Glomerular visceral epithelial cell (primary cell): Measurements from ENCODE around the gene AMMECR1.
A peak's percentile ranks its signal among the peaks of the same experiment; 100 is the strongest.
"Not testable (repeated sequence)": the region's sequence is repeated elsewhere in the genome, so short reads cannot be mapped to it uniquely, and the experiment has no call there.

Source experiments
- DNase-seq: peaks from one replicate; pipeline ENCODE4 v3.0.0-alpha.2; 2016; ENCODE audit errors: extremely low spot score

AMMECR1 gene

DNA sequence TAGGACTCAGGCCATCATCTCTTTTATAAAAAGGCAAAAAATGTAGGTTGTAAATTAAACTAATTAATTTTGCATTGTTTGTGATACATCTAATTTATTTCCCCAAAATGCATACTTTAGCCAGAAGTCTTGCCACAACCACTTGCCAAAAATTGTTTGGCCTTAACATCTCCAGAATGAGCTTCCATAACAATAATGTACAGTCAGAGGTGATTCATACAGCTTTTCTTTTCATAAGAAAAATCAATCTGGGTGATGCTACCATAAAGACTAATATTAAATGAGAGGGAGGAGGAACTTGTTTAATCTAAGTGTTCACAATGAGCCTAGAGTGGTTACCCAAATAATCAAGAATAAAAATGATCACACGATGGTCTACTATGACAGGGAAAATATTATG lies 59.3 kb downstream of the AMMECR1 start:
- DNase-seq, result no peak

DNA sequence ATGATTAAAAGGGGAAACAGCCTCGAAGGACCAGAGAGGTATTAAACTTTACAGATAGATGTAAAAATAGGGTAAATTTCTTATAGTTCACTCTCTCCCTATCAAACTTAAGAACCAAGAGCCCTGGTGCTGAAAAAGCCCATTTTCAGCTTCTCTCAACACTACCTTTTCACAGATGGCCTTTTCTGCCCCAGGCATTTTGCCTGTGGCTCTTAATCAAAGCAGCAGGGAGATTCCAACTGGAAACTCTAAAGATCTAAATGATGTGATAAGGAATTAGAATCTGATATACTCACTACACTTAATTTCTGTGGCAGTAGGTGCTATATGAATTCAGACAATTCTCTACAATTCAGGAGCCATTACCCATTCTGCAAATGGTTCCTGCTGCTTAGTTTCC lies 60.0 kb downstream of the AMMECR1 start:
- DNase-seq, result no peak

GRCh38 chrX:110252711-110253110 lies 65.2 kb downstream of the AMMECR1 start:
- DNase-seq, result no peak

DNA sequence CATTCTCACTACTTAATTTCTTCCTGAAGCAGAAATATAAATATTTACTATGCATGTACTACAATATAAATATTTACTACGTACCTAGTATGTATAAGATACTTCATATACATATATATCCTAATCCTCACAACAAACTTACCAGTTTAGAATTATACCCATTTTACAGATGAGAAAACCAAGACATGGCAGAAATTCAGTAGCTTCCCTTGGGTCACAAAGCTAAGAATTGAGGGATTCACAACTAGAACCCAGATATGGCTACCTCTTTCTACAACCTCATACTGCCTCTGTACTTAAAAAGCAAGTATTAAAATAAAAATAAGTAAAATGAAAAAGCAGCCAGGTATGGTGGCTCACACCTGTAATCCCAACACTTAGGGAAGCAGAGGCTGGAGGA lies 65.9 kb downstream of the AMMECR1 start:
- no peak for DNase-seq

GRCh38 chrX:110251526-110251925 lies 66.4 kb downstream of the AMMECR1 start:
- no peak for DNase-seq

GRCh38 chrX:110250847-110251246 lies 67.0 kb downstream of the AMMECR1 start:
- no peak for DNase-seq

DNA sequence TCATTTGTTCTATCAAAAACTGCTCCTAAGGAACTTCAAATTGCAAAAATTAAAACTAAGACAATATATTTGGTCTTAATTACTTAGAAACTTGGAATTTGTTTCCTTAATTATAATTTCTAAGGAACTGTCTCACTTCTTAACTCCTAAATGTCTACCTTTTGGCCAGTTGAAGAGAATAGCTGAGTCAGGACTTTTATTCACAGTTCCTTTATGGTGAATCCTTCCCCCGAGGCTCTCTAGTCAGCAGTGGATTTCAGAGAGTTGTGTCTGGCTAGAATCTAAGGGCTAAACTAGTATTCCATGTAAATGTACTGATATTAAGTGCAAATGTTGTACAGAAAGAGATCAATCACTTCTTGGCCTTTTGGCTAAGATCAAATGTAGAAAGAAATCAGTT lies 69.3 kb downstream of the AMMECR1 start:
- DNase-seq, result no peak

- DNase-seq, result no peak
Observed at GRCh38 chrX:110245011-110245410, 72.9 kb downstream of the AMMECR1 start.

DNA sequence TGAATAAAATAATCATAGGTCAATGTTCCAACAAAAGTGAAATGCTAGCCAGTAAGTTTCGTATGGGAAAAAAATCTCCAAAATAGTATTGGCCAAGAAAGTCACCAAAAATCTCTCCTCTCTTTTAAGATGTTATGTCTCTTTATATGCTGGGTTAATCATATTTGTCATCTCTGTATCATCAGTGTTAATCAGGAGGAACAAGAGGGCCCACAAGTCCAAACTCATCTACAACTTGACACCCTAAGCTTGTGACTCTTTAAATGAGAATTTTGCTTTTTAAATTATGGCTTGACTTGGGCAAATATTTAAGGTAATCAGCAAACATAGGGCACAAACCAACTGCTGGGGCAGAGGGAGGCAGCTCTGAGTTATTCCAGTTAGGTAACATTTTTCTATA lies 75.5 kb downstream of the AMMECR1 start:
- no peak for DNase-seq

DNA sequence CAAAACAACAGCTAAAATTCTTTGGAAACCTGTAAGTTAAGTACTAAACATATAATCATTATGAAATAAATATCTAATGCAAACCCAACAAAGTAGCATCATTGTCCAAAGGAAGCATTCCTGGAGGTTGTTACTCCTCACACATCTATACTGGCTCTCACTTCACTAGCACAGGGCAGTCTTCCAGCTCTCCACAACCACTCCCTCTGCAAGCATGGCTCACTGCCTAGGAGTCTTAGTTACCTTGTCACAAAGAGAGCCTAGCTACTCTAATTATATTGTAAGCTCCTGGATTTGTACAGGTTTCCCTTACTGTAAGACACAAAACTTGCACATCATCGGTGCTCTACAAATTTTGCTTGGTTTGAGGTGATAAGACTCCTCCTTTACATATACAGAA lies 76.1 kb downstream of the AMMECR1 start:
- peak; percentile 4 for DNase-seq

DNA sequence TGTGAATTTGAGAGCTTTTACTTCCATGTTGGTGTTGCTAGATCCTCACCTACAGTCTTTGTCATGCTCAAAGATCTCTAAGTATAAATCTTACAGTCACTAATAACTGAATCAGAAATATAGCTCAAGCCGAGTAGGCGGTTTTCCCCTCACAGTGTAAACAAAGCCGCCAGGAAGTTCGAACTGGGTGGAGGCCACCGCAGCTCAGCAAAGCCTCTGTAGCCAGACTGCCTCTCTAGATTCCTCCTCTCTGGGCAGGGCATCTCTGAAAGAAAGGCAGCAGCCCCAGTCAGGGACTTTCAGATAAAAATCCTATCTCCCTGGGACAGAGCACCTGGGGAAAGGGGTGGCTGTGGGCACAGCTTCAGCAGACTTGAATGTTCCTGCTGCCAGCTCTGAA lies 79.6 kb downstream of the AMMECR1 start:
- DNase-seq, result not testable (repeated sequence)

DNA sequence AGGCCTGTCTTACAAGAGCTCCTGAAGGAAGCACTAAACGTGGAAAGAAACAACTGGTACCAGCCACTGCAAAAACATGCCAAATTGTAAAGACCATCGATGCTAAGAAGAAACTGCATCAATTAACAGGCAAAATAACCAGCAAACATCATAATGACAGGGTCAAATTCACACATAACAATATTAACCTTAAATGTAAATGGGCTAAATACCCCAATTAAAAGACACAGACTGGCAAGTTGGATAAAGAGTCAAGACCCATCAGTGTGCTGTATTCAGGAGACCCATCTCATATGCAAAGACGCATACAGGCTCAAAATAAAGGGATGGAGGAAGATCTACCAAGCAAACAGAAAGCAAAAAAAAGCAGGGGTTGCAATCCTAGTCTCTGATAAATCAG lies 86.4 kb downstream of the AMMECR1 start:
- not testable (repeated sequence) for DNase-seq

- DNase-seq, result not testable (repeated sequence)
Observed at GRCh38 chrX:110229497-110230111, 88.3 kb downstream of the AMMECR1 start.

GRCh38 chrX:110228453-110228852 lies 89.4 kb downstream of the AMMECR1 start:
- no peak for DNase-seq

GRCh38 chrX:110226931-110227330 lies 91.0 kb downstream of the AMMECR1 start:
- no peak for DNase-seq

GRCh38 chrX:110224926-110225617 lies 92.8 kb downstream of the AMMECR1 start:
- DNase-seq, result no peak

- DNase-seq, result no peak
Observed at GRCh38 chrX:110222497-110223257, 95.2 kb downstream of the AMMECR1 start.

DNA sequence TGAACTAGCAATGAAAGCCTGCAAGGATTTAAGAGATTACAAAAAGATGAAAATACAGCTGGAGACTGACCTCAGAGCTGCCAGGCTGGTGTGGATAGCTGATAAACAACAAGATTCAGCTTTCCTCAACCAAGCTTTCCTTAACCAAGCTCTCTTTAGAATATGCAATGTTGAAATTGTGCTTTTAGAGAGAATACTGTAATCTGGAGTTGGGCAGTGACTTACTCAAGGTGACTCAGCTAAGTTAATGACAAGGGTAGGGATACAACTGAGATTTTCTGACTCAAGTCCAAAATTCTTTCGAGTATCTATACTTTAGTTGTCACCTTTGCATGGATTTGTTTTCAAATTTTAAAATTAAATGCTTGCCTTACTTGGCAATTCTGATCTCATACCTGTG lies 98.0 kb downstream of the AMMECR1 start:
- peak; percentile 20 for DNase-seq

- peak; percentile 18 for DNase-seq
Observed at GRCh38 chrX:110218591-110218990, 99.3 kb downstream of the AMMECR1 start.

DNA sequence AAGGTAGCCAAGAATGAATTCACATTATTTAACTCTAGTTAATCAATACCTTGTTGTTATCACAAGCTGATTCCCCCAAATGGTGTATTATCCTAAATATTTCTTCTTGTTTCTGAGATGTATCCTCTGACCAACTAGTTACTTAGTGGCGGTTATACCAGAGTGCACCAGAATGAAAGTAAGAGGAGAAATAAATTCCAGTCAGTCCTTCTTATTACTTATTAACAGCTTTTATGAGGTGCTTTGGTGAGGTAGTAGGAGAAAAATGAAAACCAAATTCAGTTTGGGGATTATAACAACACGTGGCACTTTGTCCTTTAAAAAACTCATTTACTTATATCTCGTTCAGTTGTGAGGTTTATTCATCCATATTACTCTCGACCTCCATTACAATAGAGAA lies 101.9 kb downstream of the AMMECR1 start:
- DNase-seq, result peak; percentile 78

DNA sequence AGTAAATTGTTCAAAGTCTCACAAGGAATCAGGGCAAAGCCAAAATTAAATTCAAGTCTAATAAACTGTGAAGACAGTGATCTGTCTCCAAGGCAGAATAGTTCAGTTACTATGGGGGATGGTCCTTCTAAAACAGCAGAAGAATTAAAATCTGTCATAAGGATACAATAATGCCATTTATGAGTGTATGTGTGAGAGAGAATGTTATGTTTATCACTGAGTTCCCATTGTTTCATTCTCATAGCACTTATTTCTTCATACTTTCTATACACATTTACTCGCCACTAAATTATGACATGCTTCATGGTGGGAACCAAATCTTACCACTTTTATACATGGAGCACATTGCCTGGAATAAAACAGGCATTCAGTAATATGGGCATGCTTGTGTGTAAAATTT lies 102.5 kb downstream of the AMMECR1 start:
- DNase-seq, result no peak

- DNase-seq, result no peak
Observed at GRCh38 chrX:110214684-110215083, 103.2 kb downstream of the AMMECR1 start.

GRCh38 chrX:110213183-110213582 lies 104.7 kb downstream of the AMMECR1 start:
- no peak for DNase-seq
